ENCODE results near the gene DNAAF5.

- TF ChIP-seq CTCF (IDR thresholded peaks at IDR 0.05) (no peak), POLR2A (IDR thresholded peaks at IDR 0.05) (no peak)
Observed at GRCh38 chr7:783556-784490, 57.3 kb downstream of the DNAAF5 start.
